Thyroid gland (tissue), 4 donors: ENCODE measurements around the gene PINLYP. TPM values are rescaled to one million over a fixed set of nuclear protein-coding genes. Genes with fewer than 3 reads are reported as not detected.

ENCODE experiments used
- DNase-seq, 2 donors: peaks; one replicate each; pipeline ENCODE4 v3.0.0-alpha.2; 2019
- H3K27ac ChIP-seq, 3 donors: fragments of 200-600 bp; sonication (generic); 1 replicate in 2 of 3; 2 replicates in 1 of 3; pipeline ENCODE4 v1.5.1; 2016 to 2019; ENCODE audit warnings: mild to moderate bottlenecking in 1 of 3, moderate library complexity in 1 of 3
- H3K27me3 ChIP-seq: fragments of 200-600 bp; sonication (generic); one replicate; pipeline ENCODE4 v1.5.1; 2019
- H3K36me3 ChIP-seq, 2 donors: fragments of 200-600 bp; sonication (generic); one replicate each; pipeline ENCODE4 v1.5.1; 2016 to 2019
- H3K4me1 ChIP-seq, 2 donors: fragments of 200-600 bp; sonication (generic); one replicate each; pipeline ENCODE4 v1.5.1; 2017 to 2019
- H3K4me3 ChIP-seq, 3 donors: fragments of 200-600 bp; sonication (generic); replicated peaks in 1 of 3; 1 replicate in 2 of 3; 2 replicates in 1 of 3; pipeline ENCODE4 v1.5.1; 2016; ENCODE audit warnings: mild to moderate bottlenecking in 1 of 3
- H3K9me3 ChIP-seq: fragments of 200-600 bp; sonication (generic); one replicate; pipeline ENCODE4 v1.5.1; 2017
- POLR2A ChIP-seq, 2 donors: fragments of 450-650 bp; IDR thresholded peaks; one replicate each; pipeline ENCODE4 v1.6.1; 2017; ENCODE audit warnings: antibody characterized with exemption in 2 of 2, mild to moderate bottlenecking in 2 of 2, moderate library complexity in 1 of 2
- WGBS, 2 donors: methylation state at CpG; one replicate each; pipeline ENCODE4 v1.1.5; 2017; 5-methylcytosine and 5-hydroxymethylcytosine counted together
- intact Hi-C: fragments of 100-400 bp; cut with DNase I; formaldehyde crosslinking; loops from one replicate; pipeline ENCODE4 v1.15.1; 2023
- total RNA-seq, 4 donors: library from RNA; depleted of rRNA; stranded (reverse); fragments of >200 nt; gene quantifications; one replicate each; pipeline ENCODE4 v1.2.3, GENCODE V29; 2016
- TF ChIP-seq, protein P1 (sequence below), 6 experiments: fragments of 200-600 bp in 3 of 6; fragments of 450-650 bp in 3 of 6; sonication (generic) in 3 of 6; IDR thresholded peaks; one replicate each; pipeline ENCODE4 v1.5.1; 2016 to 2019; ENCODE audit warnings: antibody characterized with exemption in 6 of 6, mild to moderate bottlenecking in 2 of 6, inconsistent platforms in 1 of 6, moderate library complexity in 1 of 6

PINLYP gene
- total RNA-seq, 4 donors from 2014 or later, result 11.8 to 19.3 (median 13.2) TPM

- Histone ChIP-seq H3K9me3 (no peaks in the 10 kb centered on the region), H3K4me1 (peaks cover 10 to 11% of the 10 kb centered on the region in 2 donors), H3K27ac (peak within 1 kb of the TSS; percentile 88 to 97 (median 95)), H3K27me3 (no peaks in the 10 kb centered on the region), H3K36me3 (no peaks in the 10 kb centered on the region), H3K4me3 (peak within 1 kb of the TSS; percentile 38 to 74 (median 72))
- 1% methylated on average over 30 of the region's 81 CpGs; no CpG with 5 or more reads in 1 of the 2 donors for WGBS, 2 donors
- DNase-seq, result peak; percentile 85 to 88
- TF ChIP-seq, protein P1, sequence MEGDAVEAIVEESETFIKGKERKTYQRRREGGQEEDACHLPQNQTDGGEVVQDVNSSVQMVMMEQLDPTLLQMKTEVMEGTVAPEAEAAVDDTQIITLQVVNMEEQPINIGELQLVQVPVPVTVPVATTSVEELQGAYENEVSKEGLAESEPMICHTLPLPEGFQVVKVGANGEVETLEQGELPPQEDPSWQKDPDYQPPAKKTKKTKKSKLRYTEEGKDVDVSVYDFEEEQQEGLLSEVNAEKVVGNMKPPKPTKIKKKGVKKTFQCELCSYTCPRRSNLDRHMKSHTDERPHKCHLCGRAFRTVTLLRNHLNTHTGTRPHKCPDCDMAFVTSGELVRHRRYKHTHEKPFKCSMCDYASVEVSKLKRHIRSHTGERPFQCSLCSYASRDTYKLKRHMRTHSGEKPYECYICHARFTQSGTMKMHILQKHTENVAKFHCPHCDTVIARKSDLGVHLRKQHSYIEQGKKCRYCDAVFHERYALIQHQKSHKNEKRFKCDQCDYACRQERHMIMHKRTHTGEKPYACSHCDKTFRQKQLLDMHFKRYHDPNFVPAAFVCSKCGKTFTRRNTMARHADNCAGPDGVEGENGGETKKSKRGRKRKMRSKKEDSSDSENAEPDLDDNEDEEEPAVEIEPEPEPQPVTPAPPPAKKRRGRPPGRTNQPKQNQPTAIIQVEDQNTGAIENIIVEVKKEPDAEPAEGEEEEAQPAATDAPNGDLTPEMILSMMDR (IDR thresholded peaks at IDR 0.05), result no peak
- TF ChIP-seq POLR2A (IDR thresholded peaks at IDR 0.05), result peak in 1 of 2 donors; percentile 84
- intact Hi-C loops, result no loop called here
Observed at GRCh38 chr19:43619262-43620060, 43.9 kb downstream of the PINLYP start, which contains the start of gene ZNF428. Gene ZNF428 (minus strand): TSS chr19:43619629. CDS start chr19:43614304, 5,325 bp downstream.

GRCh38 chr19:43620061-43621001 lies 44.7 kb downstream of the PINLYP start:
- WGBS, 2 donors, result 49 to 69% methylated on average over 16 to 21 of the region's 23 CpGs
- H3K4me3 ChIP-seq, result peak overlapping the region; percentile 38 to 74 (median 72)
- TF ChIP-seq POLR2A (IDR thresholded peaks at IDR 0.05), result no peak
- TF ChIP-seq, protein P1 (IDR thresholded peaks at IDR 0.05), result no peak
- H3K9me3 ChIP-seq, result no peaks in the 10 kb centered on the region
- no peaks in the 10 kb centered on the region for H3K27me3 ChIP-seq
- intact Hi-C loops, result no loop called here
- no peaks in the 10 kb centered on the region for H3K36me3 ChIP-seq
- no peak for DNase-seq
- H3K4me1 ChIP-seq, result peaks cover 10 to 11% of the 10 kb centered on the region in 2 donors
- H3K27ac ChIP-seq, result peak overlapping the region; percentile 88 to 97 (median 95)

DNA sequence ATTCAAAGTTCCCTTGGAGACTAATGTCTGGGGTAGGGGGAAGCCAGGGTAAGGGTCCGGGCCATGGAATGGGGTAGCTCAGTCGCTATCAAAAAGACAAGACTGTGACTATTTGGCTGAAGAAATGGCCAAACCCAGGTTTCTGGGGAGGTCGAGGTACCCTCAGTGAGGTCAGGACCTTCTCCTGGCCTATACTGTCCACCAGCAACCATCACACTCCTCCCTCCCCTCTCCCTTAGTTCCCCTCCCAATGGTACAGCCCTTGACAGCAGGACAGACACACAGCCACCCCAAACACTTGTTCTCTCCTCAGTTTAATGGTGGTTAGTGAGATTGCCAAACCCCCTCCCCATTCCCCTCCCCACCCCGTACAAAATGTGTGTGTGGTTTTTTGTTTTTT lies 46.5 kb downstream of the PINLYP start:
- H3K9me3 ChIP-seq, result no peaks in the 10 kb centered on the region
- H3K4me3 ChIP-seq, result no peak overlapping the region
- intact Hi-C loops, result no loop called here
- 79 to 83% methylated on average over 4 of the region's 4 CpGs for WGBS, 2 donors
- TF ChIP-seq POLR2A (IDR thresholded peaks at IDR 0.05), result no peak
- TF ChIP-seq, protein P1 (IDR thresholded peaks at IDR 0.05), result no peak
- H3K27me3 ChIP-seq, result no peaks in the 10 kb centered on the region
- H3K36me3 ChIP-seq, result no peaks in the 10 kb centered on the region
- no peak for DNase-seq
- no peak overlapping the region for H3K27ac ChIP-seq
- peaks cover 7 to 10% of the 10 kb centered on the region in 2 donors for H3K4me1 ChIP-seq

- H3K27me3 ChIP-seq, result no peaks in the 10 kb centered on the region
- H3K9me3 ChIP-seq, result no peaks in the 10 kb centered on the region
- no peak overlapping the region for H3K4me3 ChIP-seq
- peaks cover 7 to 10% of the 10 kb centered on the region in 2 donors for H3K4me1 ChIP-seq
- H3K36me3 ChIP-seq, result no peaks in the 10 kb centered on the region
- intact Hi-C loops, result no loop called here
- H3K27ac ChIP-seq, result no peak overlapping the region
- no peak for DNase-seq
- WGBS, 2 donors, result 78 to 83% methylated on average over 1 of the region's 1 CpG
- TF ChIP-seq, protein P1 (IDR thresholded peaks at IDR 0.05), result no peak
- TF ChIP-seq POLR2A (IDR thresholded peaks at IDR 0.05), result no peak
Observed at GRCh38 chr19:43622956-43623355, 47.4 kb downstream of the PINLYP start.
